HG03342 (cell line): ENCODE results near the gene DDX20.

ENCODE experiments used
- ATAC-seq: cut with Tn5 transposase; IDR thresholded peaks from one replicate; pipeline ENCODE4 v1.9.1; 2021; ENCODE audit warnings: mild to moderate bottlenecking, moderate library complexity; ENCODE audit not compliant: unreplicated experiment

Gene DDX20, protein sequence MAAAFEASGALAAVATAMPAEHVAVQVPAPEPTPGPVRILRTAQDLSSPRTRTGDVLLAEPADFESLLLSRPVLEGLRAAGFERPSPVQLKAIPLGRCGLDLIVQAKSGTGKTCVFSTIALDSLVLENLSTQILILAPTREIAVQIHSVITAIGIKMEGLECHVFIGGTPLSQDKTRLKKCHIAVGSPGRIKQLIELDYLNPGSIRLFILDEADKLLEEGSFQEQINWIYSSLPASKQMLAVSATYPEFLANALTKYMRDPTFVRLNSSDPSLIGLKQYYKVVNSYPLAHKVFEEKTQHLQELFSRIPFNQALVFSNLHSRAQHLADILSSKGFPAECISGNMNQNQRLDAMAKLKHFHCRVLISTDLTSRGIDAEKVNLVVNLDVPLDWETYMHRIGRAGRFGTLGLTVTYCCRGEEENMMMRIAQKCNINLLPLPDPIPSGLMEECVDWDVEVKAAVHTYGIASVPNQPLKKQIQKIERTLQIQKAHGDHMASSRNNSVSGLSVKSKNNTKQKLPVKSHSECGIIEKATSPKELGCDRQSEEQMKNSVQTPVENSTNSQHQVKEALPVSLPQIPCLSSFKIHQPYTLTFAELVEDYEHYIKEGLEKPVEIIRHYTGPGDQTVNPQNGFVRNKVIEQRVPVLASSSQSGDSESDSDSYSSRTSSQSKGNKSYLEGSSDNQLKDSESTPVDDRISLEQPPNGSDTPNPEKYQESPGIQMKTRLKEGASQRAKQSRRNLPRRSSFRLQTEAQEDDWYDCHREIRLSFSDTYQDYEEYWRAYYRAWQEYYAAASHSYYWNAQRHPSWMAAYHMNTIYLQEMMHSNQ

GRCh38 chr1:111755331-111756123 is at the start of gene DDX20:
TSS of gene DDX20 (plus strand) at chr1:111755901. CDS start at chr1:111755925, 24 bp downstream.
- peak; percentile 90 for ATAC-seq

GRCh38 chr1:111706921-111707320 is 48.8 kb upstream of the DDX20 start:
- ATAC-seq, result no peak

GRCh38 chr1:111707906-111708305 is 47.8 kb upstream of the DDX20 start:
- ATAC-seq, result no peak

DNA sequence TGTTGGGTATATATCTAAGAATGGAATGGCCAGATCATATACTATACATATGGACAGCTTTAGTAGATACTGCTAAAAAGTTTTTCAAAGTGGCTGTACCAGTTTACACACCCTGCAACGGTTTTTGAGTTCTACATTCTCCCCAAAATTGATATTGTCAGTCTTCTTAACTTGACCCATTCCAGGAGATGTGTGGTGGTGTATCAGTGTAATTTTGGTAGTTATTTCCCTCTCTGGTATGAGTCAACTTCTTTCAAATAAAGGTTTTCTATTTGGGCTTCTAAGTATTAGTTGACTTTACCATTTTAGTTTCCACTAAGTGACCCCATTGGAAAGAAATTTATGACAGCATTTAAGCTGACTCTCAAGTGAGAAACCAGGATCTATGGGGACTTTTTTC is 45.7 kb upstream of the DDX20 start:
- no peak for ATAC-seq

GRCh38 chr1:111716333-111716732 is 39.4 kb upstream of the DDX20 start:
- ATAC-seq, result no peak

- no peak for ATAC-seq
Measured at GRCh38 chr1:111717450-111717849, 38.3 kb upstream of the DDX20 start.

GRCh38 chr1:111719135-111719534 is 36.6 kb upstream of the DDX20 start:
- no peak for ATAC-seq

DNA sequence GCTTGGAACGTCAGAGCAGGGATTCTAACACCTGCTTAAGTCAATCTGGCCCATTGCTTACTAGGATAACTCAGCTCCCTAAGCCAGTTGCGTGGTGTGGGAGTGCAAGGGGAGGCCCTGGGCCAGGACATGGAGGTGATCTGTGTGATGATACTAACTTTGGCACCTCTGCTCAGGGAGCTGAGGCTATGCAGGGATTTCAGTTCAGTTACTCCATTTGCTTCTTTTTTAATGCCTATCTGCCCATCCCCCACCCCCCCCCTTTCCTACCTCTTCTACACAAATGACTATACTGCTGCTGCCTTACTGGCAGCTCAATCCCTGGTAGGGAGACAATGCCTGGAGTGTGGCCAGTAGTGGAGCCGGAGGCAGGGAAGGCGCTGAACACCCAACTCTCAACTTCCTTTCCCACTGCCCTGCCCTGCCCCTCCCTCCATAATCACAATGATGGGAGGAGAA is 36.0 kb upstream of the DDX20 start:
- ATAC-seq, result no peak

DNA sequence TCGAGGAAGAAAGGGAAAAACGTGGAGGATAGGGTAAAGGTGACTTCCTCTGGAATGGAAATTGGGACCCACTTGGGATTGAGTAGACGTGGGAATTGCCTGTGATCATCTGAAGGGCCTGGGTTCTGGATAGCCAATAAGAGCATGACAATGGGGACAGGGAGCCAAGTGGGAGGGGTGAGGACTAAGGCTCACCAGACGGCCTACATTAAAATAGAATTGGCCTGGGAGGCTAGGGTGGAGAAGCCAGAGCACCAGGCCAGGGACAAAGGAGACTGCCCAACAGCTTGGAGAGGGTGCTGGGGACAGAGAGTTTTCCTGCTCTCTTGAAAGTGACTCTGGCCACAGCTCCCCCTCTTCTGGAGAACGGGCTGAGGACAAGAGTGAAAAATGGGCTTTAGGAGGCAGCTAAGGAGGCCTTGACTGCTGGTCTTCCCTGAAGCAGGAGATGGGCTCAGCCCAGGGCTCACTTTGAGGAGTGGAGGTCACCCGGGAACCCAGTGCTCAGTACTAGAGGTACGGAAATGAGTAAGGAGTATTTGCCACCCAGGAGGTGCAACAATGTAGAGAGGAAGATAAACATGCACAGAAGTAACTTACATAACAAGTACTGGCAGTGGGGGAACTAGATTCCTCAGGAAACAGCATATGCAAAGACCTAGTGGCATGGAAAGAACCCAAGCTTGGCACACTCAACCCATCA is 35.3 kb upstream of the DDX20 start:
- ATAC-seq, result no peak

DNA sequence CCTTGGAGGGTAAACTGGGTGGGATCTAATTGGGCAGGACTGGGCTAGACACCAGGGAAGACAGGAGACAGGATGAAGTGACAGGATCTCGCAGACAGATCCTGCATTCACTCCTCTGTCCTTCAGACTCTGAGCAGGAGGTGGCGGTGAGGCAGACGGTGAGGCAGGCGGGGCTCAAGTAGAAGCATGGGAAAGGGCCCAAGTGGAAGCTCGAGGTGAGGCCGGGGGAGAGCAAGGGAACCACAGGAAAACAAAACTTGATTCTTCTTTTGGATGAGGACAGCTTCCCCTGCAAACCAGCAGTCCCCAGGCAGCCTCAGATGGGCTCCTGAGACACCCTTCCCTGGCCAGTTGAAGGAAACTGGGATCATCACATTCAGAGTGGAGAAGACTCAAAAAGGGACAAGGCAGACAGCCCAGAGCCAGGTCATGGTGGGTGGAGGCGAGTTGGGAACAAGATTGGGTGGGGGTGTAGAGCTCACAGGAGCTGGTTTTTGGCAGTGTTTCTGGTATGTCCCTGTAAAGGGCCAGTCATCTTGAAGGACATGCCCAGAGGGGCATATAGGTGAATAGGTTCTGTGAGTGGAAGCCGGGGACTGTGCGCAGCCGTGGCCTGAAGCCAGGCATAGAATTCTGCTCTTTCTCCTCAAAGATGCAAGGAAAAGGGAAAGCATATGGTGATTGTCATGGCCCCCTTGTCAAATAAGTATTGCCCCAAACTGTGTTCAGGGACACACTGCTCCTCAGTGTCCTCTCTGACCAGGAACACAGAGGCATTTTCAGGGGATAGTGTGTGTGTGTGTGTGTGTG is 34.5 kb upstream of the DDX20 start:
- no peak for ATAC-seq

DNA sequence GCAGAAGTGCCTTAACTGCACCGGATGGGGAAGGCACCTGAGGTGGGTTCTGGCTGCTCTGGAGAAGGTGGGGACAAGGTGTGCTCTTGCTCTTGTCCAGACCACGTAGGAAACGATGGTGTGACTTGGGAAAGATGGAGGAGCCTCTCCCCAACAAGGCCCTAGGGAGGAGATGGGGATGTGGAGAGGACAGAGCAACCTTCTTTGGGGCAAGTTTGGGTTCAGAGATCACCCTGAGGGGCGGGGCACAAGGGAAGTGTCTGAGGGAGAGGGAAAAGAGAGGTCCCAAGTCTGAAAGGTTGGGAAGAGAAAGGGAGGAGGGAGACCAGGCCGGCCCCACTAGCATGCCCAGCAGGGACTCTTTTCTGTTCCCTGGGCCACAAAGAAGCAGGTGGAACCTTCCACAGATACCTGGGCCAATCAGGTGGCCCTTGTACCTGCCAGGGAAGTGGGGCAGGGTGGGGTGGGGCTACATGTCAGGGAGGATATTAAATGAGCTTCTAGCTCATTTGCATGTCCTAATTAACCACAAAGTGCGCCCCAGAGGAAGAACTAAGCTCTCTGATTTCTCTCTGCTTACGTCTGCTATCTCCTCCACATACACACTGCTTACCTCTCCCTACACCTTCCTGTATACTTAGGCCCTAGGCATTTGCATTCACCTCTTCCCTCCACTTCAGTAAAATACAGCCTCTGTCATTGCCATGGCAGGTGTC is 32.5 kb upstream of the DDX20 start:
- no peak for ATAC-seq

DNA sequence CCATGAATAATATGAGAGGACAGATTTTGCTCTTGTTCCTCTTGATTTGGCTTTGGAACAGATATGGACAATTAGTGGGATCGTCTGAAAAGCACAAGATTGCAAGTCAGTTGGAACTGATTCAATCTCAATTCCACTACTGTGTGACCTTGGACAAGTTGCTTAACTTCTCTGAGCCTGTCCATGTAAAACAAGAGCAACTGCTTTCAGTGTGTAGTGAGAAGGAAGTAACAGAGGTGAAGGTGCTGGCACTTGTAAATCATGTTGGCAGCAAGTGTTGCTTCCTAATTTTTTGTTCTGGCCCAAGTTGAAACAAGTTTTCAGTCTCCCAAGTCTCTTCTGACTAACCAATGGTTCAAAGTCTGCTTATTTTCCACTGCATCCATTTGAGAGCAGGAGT is 31.8 kb upstream of the DDX20 start:
- no peak for ATAC-seq

DNA sequence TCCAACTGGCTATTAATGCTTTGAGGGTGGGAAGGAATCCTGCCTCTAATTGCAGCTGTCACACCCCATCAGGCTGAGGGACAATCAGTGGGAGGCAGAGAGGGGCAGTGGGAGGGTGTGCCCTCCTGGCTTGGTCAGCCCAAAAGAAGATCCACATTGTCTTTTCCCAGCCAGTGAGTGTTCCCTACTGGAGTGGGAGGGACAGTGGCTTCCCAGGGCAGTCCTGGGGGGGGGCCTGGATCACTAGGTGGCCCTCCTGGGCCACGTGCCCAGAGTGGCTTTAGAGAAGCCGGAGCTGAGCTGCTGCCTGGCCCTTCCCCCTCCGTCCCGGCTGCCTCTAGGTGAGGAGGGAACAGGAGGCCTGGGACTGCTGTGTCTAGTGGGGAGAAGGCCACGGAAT is 30.5 kb upstream of the DDX20 start:
- ATAC-seq, result no peak

DNA sequence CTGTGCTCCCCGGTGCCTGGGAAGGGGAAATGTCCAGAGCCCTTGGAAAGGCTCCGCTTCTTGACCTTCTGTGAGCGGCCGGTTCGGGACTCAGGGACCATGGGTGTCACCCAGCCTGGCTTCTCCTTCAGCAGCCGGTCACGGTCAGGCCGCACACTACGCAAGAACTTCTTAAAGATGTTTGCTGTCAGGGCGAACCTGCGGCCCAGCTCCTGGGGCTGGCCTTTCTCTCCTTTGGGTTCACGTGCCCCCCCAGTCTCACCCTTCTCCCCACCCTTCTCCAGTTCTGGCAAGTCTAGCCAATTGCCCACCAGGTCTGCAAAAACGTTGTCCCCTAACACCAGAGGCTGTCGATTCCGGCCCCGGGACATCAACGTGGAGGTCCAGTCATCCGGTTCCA is 28.6 kb upstream of the DDX20 start:
- no peak for ATAC-seq

DNA sequence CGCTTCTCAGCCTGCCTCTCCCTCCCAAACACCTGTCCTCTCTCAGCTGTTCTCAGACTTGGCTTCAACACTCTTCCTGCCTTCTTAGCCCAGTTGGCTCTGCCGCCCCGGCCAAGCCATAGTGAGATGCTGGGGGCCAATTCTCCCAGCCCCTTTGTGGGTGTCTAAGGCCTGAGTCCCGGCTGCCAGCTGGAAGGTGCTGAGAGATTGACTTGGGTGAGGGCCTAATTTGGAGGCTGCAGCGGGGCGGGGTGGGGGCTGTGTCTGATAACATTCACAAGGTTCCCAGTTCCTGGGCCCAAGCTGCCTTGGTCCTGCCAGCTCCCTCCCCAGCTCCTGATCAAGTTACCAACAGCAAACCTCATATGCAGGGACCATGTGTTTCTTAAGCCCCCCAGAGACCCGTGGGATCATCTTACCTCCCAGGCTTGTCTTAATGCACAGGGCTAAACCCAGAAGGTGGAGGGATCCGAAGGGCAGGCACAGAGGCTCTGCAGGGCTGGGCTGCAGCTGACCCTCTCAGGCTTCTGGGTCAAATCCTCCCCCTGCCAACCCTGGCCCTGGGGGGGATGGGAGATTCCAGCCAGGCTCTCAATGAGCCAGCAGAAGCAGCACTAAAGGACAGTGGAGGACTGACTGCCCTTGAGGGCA is 26.3 kb upstream of the DDX20 start:
- ATAC-seq, result no peak

- no peak for ATAC-seq
Measured at GRCh38 chr1:111729946-111730681, 25.6 kb upstream of the DDX20 start.

DNA sequence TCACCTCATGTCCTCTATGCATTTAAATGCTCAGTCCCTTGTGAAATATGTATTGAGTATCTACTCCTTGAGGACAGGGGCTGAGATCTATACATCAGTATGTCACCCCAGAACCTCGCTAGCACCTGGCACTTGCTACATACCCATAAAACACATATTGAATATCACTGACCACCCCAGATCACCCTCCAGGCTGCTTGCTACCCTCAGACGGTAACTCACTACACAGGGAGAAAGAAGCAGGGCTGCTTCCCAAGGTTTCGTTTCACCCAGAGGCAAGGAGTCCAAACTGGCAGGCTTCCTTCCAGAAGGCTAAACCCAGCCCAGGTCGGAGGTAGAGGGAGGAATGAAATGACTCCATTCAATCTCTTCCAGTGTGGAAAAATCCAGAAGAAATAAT is 25.0 kb upstream of the DDX20 start:
- ATAC-seq, result no peak

- no peak for ATAC-seq
Measured at GRCh38 chr1:111731956-111732355, 23.7 kb upstream of the DDX20 start.
